Right ventricle myocardium inferior (tissue), 1 donor: ENCODE measurements around the gene GKN2. TPM values are rescaled to one million over a fixed set of nuclear protein-coding genes. Genes with fewer than 3 reads are reported as not detected.
"Not testable (repeated sequence)": the region's sequence is repeated elsewhere in the genome, so short reads cannot be mapped to it uniquely, and the experiment has no call there.

Experiments used
- ATAC-seq: fragments of 200-7000 bp; cut with Tn5 transposase; one replicate; pipeline ENCODE4 v1.9.1; 2020; ENCODE audit warnings: mild to moderate bottlenecking, moderate library complexity
- DNase-seq: peaks from one replicate; pipeline ENCODE4 v3.0.0; 2021; ENCODE audit errors: missing footprints
- intact Hi-C: fragments of 100-400 bp; cut with DNase I; formaldehyde crosslinking; loops from one replicate; pipeline ENCODE4 v1.11.0; 2022
- total RNA-seq: library from RNA; stranded (reverse); fragmentation: NEBNext Ultra II Directional; extraction: Animal tissue kit (Norgen Biotek cat#: 25700); gene quantifications from one replicate; pipeline ENCODE4 v1.2.1, GENCODE V29; 2021
- donor health status: DM: no; HTN: yes; CAD: no; lungs with severe emphysema.

The GKN2 gene
- total RNA-seq, 1 donor from 2014 or later, result not detected

GRCh38 chr2:68969736-68970490 is 17.2 kb upstream of the GKN2 start:
- DNase-seq, result no peak
- intact Hi-C loops, result no loop called here
- ATAC-seq, result no peak

- no peak for DNase-seq
- ATAC-seq, result no peak
- intact Hi-C loops, result no loop called here
Observed at GRCh38 chr2:68968221-68968620, 15.5 kb upstream of the GKN2 start.

DNA sequence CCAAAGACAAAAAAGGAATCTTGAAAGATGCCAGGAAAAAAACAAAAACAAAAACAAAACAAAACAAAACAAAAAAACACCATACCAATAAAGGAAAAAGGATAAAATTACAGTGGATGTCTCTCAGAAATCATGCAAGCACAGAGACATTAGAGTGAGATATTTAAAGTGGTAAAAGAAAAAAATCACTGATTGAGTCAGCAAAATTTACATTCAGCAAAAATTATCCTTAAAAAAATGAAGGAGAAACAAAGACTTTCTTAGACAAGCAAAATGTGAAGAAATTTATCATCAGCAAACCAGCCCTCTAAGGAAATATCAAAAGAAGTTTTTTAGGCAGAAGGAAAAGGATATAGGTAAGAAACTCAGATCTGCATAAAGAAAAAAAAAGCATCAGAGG is 11.6 kb upstream of the GKN2 start:
- intact Hi-C loops, result no loop called here
- no peak for ATAC-seq
- DNase-seq, result no peak

DNA sequence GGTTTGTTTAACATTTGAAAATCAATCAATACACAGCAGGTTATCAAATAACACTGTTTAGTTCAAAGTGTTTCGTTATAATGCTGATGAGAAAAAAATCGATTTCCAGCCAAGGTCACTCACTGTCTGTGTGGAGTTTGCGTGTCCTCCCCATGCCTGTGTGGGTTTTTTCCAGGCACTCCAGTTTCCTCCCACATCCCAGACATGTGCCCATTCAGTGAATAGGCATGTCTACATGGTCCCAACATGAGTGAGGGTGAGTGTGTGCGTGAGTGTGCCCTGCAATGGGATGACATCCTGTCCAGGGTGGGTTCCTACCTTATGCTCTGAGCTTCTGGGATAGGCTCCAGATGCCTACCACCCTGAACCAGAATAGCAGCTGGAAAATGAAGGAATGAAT is 8.7 kb upstream of the GKN2 start:
- DNase-seq (no peak), ATAC-seq (no peak)
- intact Hi-C loops, result no loop called here

- DNase-seq (no peak), ATAC-seq (no peak)
- intact Hi-C loops, result no loop called here
Observed at GRCh38 chr2:68959001-68959400, 6.3 kb upstream of the GKN2 start.

- ATAC-seq, intact Hi-C loops, DNase-seq: not testable (repeated sequence)
Observed at GRCh38 chr2:68955432-68955831, 2.7 kb upstream of the GKN2 start.

DNA sequence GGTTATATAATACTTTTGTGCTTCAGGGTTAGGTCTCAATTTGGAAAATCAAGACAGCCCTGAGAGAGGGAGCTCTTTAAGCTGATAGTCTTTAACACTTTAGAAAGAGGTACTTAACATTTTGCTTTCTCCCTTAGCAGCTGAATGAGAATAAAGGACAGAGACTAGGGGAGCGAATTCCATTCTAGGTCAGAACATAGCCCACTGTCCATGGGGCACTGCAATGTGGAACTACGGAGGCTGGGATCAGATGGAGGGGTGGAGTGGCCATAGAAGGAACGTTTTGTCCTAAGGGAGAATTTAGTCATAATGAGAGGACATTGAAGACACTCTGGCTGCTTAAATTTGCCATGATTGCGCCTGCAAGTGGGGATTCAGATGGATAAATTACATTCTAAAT is 794 bp downstream of the GKN2 start:
- no peak for ATAC-seq
- no peak for DNase-seq
- intact Hi-C loops, result no loop called here

DNA sequence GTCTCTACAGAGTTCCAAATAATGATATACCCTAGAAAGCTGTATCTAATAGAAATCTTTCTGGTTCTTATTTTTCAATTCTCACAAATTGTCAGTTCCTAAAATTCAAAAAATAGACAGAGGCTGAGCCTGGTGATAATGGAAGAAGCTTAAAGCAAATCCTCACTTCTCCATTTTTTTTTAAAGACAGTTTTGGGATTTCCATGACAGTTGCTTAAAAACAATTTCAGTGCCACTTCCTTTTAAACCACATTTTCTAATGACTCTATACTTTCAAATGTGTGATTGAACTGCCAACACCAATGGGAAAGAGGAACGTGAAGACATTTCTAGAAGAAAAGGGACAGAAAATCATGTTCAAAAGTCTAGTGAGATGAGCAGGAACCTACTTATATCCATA is 4.0 kb downstream of the GKN2 start:
- intact Hi-C loops, result no loop called here
- no peak for DNase-seq
- no peak for ATAC-seq

- ATAC-seq (no peak), DNase-seq (no peak)
- intact Hi-C loops, result no loop called here
Observed at GRCh38 chr2:68946117-68946516, 6.6 kb downstream of the GKN2 start.

DNA sequence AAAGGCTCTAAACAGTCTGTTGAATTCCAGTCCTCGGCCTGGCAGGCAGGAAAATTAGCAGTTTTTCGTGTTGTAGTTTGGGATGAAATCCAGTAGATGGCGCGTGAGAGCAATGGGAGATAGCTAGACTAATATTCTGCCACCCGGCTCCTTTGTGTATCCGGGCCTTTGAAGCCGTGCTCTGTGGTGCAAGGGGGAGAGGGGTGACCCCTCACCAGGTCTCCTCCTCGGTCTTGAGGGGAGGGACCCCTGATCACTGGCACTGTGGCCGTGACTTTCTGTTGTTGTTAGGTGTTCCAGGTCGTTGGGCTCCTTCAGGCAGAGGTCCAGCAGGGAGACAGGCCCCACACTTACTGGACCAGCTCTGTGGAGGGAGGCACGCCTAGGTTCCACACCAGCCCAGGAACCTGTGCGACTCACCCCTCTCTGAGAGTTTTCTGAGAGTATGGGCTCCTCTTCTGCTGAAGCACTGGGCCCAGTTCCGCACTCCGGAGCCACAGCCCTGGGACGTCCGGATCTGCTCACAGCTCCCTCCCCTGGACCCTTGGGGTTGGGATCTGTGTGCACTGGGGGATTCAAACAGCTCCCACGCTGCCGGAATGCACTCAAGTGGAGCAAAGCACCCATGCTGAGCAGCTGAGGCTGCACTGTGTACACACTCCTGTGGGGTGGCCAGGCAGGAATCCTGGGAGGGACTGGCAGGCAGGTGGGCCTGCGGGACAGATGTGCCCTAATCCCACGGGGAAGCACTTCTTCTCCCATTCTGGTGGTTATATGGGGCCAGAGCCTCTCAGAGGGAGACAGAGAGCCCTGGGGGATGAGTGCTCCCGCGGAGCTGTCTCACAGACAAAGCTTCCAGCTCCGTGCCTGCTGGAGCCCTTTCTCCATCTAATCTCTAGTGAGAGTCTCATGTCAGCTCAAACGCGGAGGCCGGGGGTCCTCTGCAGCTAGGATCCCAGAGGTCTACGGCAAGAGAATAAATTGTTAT is 8.8 kb downstream of the GKN2 start:
- ATAC-seq (peak; percentile 63), DNase-seq (no peak)
- intact Hi-C loops, result loop anchor here (2.0 kb wide), 1 partner anchor 363 kb away; no protein-coding TSS in a partner anchor

GRCh38 chr2:68942827-68943226 is 9.9 kb downstream of the GKN2 start:
- ATAC-seq (no peak), DNase-seq (no peak)
- intact Hi-C loops, result loop anchor here (2.0 kb wide), 1 partner anchor 364 kb away; no protein-coding TSS in a partner anchor

DNA sequence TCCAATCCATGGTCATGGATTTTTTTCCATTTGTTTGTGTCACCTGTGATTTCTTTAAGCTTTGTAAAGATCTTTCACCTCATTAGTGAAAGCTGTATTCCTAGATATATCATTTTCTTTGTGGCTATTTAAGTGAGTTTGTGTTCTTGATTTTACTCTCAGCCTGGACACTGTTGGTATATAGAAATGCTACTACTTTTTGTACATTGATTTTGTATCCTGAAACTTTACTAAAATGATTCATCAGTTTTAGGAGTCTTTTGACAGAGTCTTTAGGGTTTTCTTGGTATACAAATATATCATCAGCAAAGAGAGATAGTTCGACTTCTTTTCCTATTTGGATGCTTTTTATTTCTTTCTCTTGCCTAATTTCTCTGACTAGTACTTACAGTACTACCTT is 12.3 kb downstream of the GKN2 start:
- intact Hi-C loops, result no loop called here
- ATAC-seq (no peak), DNase-seq (no peak)

- no peak for DNase-seq
- intact Hi-C loops, result no loop called here
- no peak for ATAC-seq
Observed at GRCh38 chr2:68939962-68940361, 12.7 kb downstream of the GKN2 start.

GRCh38 chr2:68938938-68939337 is 13.8 kb downstream of the GKN2 start:
- ATAC-seq (no peak), DNase-seq (no peak)
- intact Hi-C loops, result no loop called here

DNA sequence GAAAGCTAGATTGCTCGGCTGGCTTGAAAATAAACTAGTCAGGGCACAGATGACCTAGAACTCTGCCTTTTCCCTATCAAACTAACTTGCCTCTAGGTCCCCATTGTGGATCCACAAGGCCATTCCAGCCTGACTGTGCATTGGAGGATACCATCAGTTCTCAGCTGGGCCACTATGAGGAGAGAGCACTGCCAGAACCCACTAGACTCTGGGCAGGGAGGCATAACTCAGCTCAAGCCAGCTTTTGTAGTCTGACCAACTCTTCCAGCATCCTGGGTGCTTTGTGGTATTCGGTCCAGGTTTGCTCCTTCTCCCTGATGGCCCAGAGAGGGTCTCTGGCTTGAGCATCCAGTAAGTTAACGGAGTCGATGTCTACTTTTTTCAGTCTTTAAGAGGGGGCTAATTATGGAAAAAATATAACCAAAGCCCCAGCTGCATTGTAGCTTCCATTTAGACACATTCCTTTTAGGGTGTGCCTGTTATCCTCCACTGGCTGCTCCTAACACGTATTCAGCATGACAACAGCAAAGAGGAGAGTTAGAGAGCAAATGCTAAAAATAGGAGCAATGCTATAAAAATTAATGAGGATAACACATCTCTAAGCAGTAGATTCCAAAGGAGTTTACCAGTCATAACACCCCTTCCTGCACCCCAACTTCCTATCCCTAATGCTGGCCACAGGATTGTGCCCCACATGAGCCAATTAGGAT is 15.2 kb downstream of the GKN2 start:
- ATAC-seq (peak; percentile 26), DNase-seq (no peak)
- intact Hi-C loops, result no loop called here

- intact Hi-C loops, result no loop called here
- DNase-seq, result no peak
- ATAC-seq, result no peak
Observed at GRCh38 chr2:68936889-68937288, 15.8 kb downstream of the GKN2 start.

DNA sequence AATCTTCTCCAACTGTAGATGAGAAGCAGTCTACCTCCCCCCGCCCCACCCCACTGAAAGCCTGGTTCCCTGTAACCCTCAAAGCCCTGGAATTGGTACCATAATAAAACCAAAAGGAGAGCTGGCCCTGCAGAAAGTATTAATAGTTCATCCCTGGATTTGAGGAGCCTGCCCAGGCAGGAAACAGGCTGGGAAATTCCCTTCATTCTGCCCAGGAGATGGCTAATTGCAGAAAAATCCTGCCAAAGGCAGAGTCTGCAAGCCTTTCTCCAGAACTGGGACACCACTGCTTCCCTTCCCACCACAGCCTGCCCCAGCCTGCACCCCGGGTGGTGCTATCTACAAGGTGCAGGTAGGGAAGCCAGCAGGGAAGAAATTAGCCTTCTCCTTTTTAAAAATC is 16.3 kb downstream of the GKN2 start:
- ATAC-seq, result no peak
- intact Hi-C loops, result no loop called here

DNA sequence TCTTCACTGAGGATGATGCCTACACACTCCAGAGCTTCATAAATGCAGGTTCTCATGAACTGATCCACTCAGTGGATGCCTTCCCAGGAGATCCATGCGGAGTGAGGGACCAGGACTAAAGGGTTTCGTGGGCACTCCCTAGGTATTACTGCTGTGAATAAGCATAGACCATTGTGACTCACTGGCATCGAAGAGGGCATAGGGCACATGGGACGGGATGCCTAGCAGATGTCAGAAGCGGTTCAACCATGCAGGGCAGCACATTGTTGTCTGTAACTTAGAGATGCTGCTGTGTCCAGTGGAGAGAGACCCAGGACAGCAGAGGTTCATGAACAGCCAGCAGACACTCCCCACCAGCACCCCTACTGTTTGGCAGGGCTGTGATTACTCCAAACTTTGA is 17.2 kb downstream of the GKN2 start:
- intact Hi-C loops, result no loop called here
- DNase-seq (no peak), ATAC-seq (no peak)

More for the DNA sequence above, 16.3 kb downstream of the GKN2 start:
- no peak for DNase-seq

DNA sequence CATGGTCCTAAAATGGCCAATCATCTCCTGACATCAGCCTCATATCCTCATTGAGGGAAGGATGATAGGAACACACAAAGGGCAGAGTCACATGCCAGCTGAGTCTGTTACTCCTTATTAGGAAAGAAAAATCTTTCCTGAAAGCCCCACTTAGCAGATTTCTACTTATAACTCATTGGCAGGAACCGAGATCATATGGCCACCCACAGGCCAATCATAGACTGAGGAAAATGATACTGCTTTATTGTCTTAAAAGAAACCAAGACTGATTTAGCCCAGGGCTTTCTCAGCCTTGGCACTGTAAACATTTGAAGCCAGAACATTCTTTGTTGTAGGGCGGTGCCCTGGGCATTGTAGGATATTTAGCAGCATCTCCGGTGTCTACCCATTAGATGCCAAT is 18.7 kb downstream of the GKN2 start:
- intact Hi-C loops, result no loop called here
- no peak for ATAC-seq
- DNase-seq, result no peak
